NCI-H2107 treated with DMSO at 0.1 percent for 48 hours (cell line): Measurements from ENCODE around the gene HMGB4.

Experiments used
- DNase-seq: peaks from one replicate; lab custom pipeline; 2025; ENCODE audit not compliant: unreplicated experiment; lab: John Stamatoyannopoulos, UW

Gene HMGB4

GRCh38 chr1:33895976-33896375 is 32.1 kb downstream of the HMGB4 start:
- no peak for DNase-seq

- no peak for DNase-seq
Measured at GRCh38 chr1:33897092-33897725, 33.3 kb downstream of the HMGB4 start.

GRCh38 chr1:33898406-33898805 is 34.5 kb downstream of the HMGB4 start:
- no peak for DNase-seq

- DNase-seq: no peak
Measured at GRCh38 chr1:33898881-33899280, 35.0 kb downstream of the HMGB4 start.

- DNase-seq: no peak
Measured at GRCh38 chr1:33899746-33900145, 35.9 kb downstream of the HMGB4 start.

GRCh38 chr1:33902486-33903209 is 38.8 kb downstream of the HMGB4 start:
- DNase-seq: no peak

GRCh38 chr1:33903210-33903589 is 39.3 kb downstream of the HMGB4 start:
- DNase-seq: no peak

- DNase-seq: no peak
Measured at GRCh38 chr1:33905241-33905640, 41.4 kb downstream of the HMGB4 start.

GRCh38 chr1:33906156-33906555 is 42.3 kb downstream of the HMGB4 start:
- DNase-seq: no peak

GRCh38 chr1:33908324-33908956 is 44.6 kb downstream of the HMGB4 start:
- DNase-seq: no peak
